Smooth muscle cell (in vitro differentiated cells): ENCODE measurements around the gene MRPL10. TPM values are rescaled to one million over a fixed set of nuclear protein-coding genes. Genes with fewer than 3 reads are reported as not detected.

ENCODE experiments used
- DNase-seq: peaks from one replicate; lab custom pipeline; 2025; ENCODE audit not compliant: unreplicated experiment; lab: John Stamatoyannopoulos, UW
- H2AFZ ChIP-seq: fragments of 200-600 bp; sonication (generic); 2 replicates; pipeline ENCODE4 v1.6.0; 2016; ENCODE audit warnings: antibody characterized with exemption, low read depth, mild to moderate bottlenecking
- H3F3A ChIP-seq: fragments of 200-600 bp; sonication (generic); 2 replicates; pipeline ENCODE4 v1.6.0; 2017; ENCODE audit warnings: antibody characterized with exemption, low read depth
- H3K27ac ChIP-seq: fragments of 200-600 bp; sonication (generic); 2 replicates; pipeline ENCODE4 v1.5.1; 2016; ENCODE audit warnings: low read depth, mild to moderate bottlenecking
- H3K27me3 ChIP-seq: fragments of 200-600 bp; sonication (generic); 2 replicates; pipeline ENCODE4 v1.6.1; 2016; ENCODE audit warnings: low read depth, mild to moderate bottlenecking
- H3K36me3 ChIP-seq: fragments of 200-600 bp; sonication (generic); 2 replicates; pipeline ENCODE4 v1.5.1; 2016; ENCODE audit warnings: low read depth
- H3K4me1 ChIP-seq: fragments of 200-600 bp; sonication (generic); 2 replicates; pipeline ENCODE4 v1.5.1; 2016; ENCODE audit warnings: low read depth
- H3K4me2 ChIP-seq: fragments of 200-600 bp; sonication (generic); 2 replicates; pipeline ENCODE4 v1.6.0; 2016; ENCODE audit warnings: mild to moderate bottlenecking
- H3K4me3 ChIP-seq: fragments of 200-600 bp; sonication (generic); 2 replicates; pipeline ENCODE4 v1.5.1; 2016; ENCODE audit warnings: mild to moderate bottlenecking
- H3K79me2 ChIP-seq: fragments of 200-600 bp; sonication (generic); 2 replicates; pipeline ENCODE4 v1.6.0; 2016; ENCODE audit warnings: low read depth, mild to moderate bottlenecking
- H3K9ac ChIP-seq: fragments of 200-600 bp; sonication (generic); 2 replicates; pipeline ENCODE4 v1.6.0; 2016; ENCODE audit warnings: low read depth
- H3K9me3 ChIP-seq: fragments of 200-600 bp; sonication (generic); replicated peaks from 2 replicates; pipeline ENCODE4 v1.5.1; 2016; ENCODE audit warnings: low read depth
- H4K20me1 ChIP-seq: fragments of 200-600 bp; sonication (generic); 2 replicates; pipeline ENCODE4 v1.6.0; 2016; ENCODE audit warnings: low read depth
- WGBS: methylation state at CpG from one replicate; pipeline ENCODE4 v1.1.7; 2016; ENCODE audit warnings: low lambda C conversion rate; 5-methylcytosine and 5-hydroxymethylcytosine counted together
- polyA plus RNA-seq: library from polyadenylated mRNA; unstranded; fragments of >200 nt; fragmentation: Nextera tagmentation; extraction: Ambion mirVana; gene quantifications from 2 replicates; pipeline ENCODE4 v1.2.1, GENCODE V29; 2016
- total RNA-seq: library from RNA; depleted of rRNA; stranded (reverse); fragments of >200 nt; gene quantifications from 2 replicates; pipeline ENCODE4 v1.2.3, GENCODE V29; 2014
- TF ChIP-seq, protein P1 (sequence below): fragments of 200-600 bp; sonication (generic); IDR thresholded peaks from 2 replicates; pipeline ENCODE4 v1.5.1; 2017; ENCODE audit warnings: borderline replicate concordance, mild to moderate bottlenecking, antibody characterized with exemption; ENCODE audit not compliant: insufficient read depth, poor library complexity, severe bottlenecking

The MRPL10 gene
- total and polyA plus RNA-seq, 2 experiments from 2014 or later: 24.0 to 36.6 TPM

GRCh38 chr17:47778184-47778635, 53.1 kb downstream of the MRPL10 start:
- WGBS: 77% methylated on average over 42 of the region's 45 CpGs
- Histone ChIP-seq H3K4me3 (no peak overlapping the region), H3K27me3 (peaks cover 38% of the 10 kb centered on the region)

DNA sequence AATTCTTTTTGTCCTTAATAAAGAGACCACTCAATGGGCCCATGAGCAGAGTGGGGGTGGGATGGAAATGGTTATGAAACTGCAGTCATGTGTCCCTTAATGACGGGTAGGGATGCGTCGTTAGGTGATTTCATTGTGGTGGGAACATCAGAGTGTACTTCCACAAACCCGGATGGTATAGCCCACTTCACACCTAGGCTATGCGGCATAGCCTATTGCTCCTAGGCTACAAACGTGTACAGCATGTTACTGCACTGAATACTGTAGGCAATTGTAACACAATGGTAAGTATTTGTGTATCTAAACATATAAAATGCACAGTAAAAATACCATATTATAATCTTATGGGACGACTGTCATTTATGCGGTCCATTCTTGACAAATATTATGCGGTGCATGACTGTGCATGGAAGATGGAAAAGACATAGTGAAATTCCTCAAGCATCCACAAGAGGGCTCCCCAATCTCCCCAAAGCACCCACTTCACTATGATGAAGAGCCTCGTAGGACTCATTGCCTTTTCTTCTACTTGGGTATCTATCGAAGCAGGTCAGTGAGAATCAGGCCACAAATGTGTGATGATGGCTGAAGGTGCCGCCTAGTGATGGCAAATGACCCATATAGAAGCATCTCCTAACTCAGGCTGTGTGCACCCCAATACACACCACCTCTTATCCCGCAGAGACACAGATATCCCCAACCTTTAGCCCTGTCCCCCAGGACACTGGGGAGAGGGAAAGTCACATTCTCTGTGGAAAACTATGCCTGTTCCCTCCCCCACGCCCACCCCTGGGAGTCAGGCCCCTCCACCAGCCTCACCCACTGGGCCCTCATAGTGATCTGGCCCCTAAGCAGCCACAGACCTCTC, 54.8 kb downstream of the MRPL10 start:
- Histone ChIP-seq H3K4me2 (no peak overlapping the region), H3K9me3 (no peaks in the 10 kb centered on the region), H3F3A (no peaks in the 10 kb centered on the region), H3K79me2 (no peaks in the 10 kb centered on the region), H3K4me3 (no peak overlapping the region), H3K27ac (no peak overlapping the region), H3K9ac (no peak overlapping the region), H3K4me1 (no peaks in the 10 kb centered on the region), H3K36me3 (no peaks in the 10 kb centered on the region), H4K20me1 (no peaks in the 10 kb centered on the region), H2AFZ (no peak overlapping the region), H3K27me3 (peaks cover 28% of the 10 kb centered on the region)
- TF ChIP-seq, protein P1, sequence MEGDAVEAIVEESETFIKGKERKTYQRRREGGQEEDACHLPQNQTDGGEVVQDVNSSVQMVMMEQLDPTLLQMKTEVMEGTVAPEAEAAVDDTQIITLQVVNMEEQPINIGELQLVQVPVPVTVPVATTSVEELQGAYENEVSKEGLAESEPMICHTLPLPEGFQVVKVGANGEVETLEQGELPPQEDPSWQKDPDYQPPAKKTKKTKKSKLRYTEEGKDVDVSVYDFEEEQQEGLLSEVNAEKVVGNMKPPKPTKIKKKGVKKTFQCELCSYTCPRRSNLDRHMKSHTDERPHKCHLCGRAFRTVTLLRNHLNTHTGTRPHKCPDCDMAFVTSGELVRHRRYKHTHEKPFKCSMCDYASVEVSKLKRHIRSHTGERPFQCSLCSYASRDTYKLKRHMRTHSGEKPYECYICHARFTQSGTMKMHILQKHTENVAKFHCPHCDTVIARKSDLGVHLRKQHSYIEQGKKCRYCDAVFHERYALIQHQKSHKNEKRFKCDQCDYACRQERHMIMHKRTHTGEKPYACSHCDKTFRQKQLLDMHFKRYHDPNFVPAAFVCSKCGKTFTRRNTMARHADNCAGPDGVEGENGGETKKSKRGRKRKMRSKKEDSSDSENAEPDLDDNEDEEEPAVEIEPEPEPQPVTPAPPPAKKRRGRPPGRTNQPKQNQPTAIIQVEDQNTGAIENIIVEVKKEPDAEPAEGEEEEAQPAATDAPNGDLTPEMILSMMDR: peak; percentile 69
- DNase-seq: no peak
- 36% methylated on average over 14 of the region's 14 CpGs for WGBS

More at GRCh38 chr17:47778184-47778635, 53.1 kb downstream of the MRPL10 start:
- H3K4me1 ChIP-seq: no peaks in the 10 kb centered on the region
- no peaks in the 10 kb centered on the region for H3K9me3 ChIP-seq
- H3K27ac ChIP-seq: no peak overlapping the region
- H3K9ac ChIP-seq: no peak overlapping the region
- H4K20me1 ChIP-seq: no peaks in the 10 kb centered on the region
- no peak overlapping the region for H3K4me2 ChIP-seq
- no peak for DNase-seq
- no peaks in the 10 kb centered on the region for H3K36me3 ChIP-seq
- no peak overlapping the region for H2AFZ ChIP-seq
- H3F3A ChIP-seq: no peaks in the 10 kb centered on the region
- H3K79me2 ChIP-seq: no peaks in the 10 kb centered on the region
- TF ChIP-seq, protein P1: no peak

DNA sequence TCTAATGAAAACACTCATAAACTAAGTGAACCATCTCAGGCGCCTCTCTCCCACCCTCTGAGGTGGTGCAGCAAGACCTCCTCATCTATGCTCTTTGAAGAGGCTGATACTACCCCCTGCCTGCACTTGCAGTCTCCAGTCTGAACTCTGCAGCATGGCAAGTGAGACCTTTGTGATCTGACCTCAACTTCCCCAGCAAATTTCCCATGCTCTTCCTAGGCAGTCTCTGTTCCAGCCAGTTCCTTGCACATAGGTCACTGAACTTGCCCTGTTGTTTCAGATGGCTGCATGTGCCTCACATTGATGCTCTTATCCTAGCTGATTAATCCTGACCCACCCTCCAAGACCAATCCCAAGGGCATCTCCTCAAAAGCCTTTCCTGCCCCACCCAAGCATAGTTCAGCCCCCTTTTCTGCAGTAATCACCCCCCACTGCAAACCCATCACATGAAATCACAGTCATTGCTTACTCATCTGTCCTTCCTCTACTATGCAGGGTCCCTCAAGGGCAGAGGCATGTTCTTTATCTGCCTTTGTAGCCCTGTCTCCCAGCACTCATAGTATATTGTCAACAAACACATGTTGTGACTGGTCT, 56.3 kb downstream of the MRPL10 start:
- no peaks in the 10 kb centered on the region for H4K20me1 ChIP-seq
- WGBS: 50% methylated on average over 1 of the region's 1 CpG
- no peak for DNase-seq
- no peak overlapping the region for H3K4me2 ChIP-seq
- H2AFZ ChIP-seq: no peak overlapping the region
- no peak overlapping the region for H3K4me3 ChIP-seq
- H3K36me3 ChIP-seq: no peaks in the 10 kb centered on the region
- no peak overlapping the region for H3K9ac ChIP-seq
- TF ChIP-seq, protein P1: no peak
- no peaks in the 10 kb centered on the region for H3K4me1 ChIP-seq
- H3K9me3 ChIP-seq: peaks cover 6% of the 10 kb centered on the region
- H3K27me3 ChIP-seq: peaks cover 28% of the 10 kb centered on the region
- H3K79me2 ChIP-seq: no peaks in the 10 kb centered on the region
- H3K27ac ChIP-seq: no peak overlapping the region
- no peaks in the 10 kb centered on the region for H3F3A ChIP-seq
